Stimulated activated CD8-positive, alpha-beta memory T cell treated with anti-CD3 and anti-CD28 coated beads, Interleukin-12 subunit alpha, Interleukin-12 subunit beta, amount 100 ng/mL, for 4 hours (primary cell): Measurements from ENCODE around the gene ZNF503.

Experiments used
- DNase-seq: peaks from one replicate; pipeline ENCODE4 v3.0.0-alpha.2; 2020; ENCODE audit warnings: low read depth

The ZNF503 gene

GRCh38 chr10:75353183-75353582, 48.4 kb downstream of the ZNF503 start:
- DNase-seq, result no peak

GRCh38 chr10:75352650-75353049, 48.9 kb downstream of the ZNF503 start:
- DNase-seq, result no peak

DNA sequence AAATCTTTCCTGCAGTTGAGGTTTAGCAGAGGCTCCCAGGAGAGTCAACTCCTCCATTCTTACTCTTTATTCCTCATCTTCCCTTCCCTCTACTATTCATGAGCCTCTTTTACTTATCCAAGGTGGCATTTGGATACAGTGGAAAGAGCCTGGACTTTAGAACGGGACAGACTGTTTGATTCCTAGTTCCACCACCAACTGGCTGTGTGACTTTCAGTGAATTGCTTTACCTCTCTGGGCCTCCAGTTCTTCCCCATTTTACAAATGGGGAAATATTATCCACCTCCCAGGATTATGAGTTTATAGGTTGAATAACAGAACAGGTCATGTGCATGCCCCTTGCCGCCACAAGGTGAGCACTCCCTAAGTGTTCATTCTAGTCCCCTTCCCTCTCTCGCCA, 49.9 kb downstream of the ZNF503 start:
- DNase-seq, result no peak

DNA sequence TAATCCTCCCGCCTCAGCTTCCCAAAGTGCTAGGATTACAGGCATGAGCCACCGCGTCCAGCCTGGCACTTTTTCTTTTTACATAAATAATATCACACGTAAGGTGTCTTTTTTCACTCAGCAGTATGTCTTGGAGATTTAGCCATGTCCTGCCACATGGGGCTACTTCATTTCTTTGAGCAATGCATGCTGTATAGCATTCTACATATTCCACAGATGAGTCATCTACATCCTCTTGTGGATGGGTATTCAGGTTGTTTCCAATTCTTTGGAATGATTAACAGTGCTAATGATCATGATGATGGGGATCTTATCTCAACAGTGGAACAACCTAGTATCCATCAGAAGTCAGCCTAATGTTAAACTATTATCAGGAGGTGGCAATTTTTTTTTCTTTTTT, 50.8 kb downstream of the ZNF503 start:
- DNase-seq, result no peak
